B cell (primary cell): ENCODE results near the gene TRERF1. TPM values are rescaled to one million over a fixed set of nuclear protein-coding genes. Genes with fewer than 3 reads are reported as not detected.

ENCODE experiments used
- ATAC-seq: fragments of 200-7000 bp; cut with Tn5 transposase; one replicate; pipeline ENCODE4 v1.10.0; 2021; ENCODE audit warnings: low read depth, mild to moderate bottlenecking, moderate number of reproducible peaks, moderate library complexity
- CTCF ChIA-PET: fragments of 350-600 bp; sonication (Branson Sonifier 250); formaldehyde crosslinking; loops from one replicate; lab custom pipeline; 2021; ENCODE audit warnings: antibody characterized with exemption, inconsistent platforms; lab: Charles Lee
- POLR2A ChIA-PET: fragments of 350-600 bp; sonication (Branson Sonifier 250); formaldehyde crosslinking; loops from one replicate; lab custom pipeline; 2021; ENCODE audit warnings: antibody characterized with exemption; lab: Charles Lee
- DNase-seq: peaks from one replicate; pipeline ENCODE4 v3.0.0; 2013
- H2AFZ ChIP-seq: 2 replicates; pipeline ENCODE4 v1.6.1; 2012; ENCODE audit warnings: mild to moderate bottlenecking, low read depth, low read length; ENCODE audit not compliant: insufficient read depth, poor library complexity, severe bottlenecking
- H3K27ac ChIP-seq, 2 donors: 1 replicate in 1 of 2; 2 replicates in 1 of 2; pipeline ENCODE4 v1.5.1; 2012 to 2013; ENCODE audit warnings: low read length in 2 of 2, mild to moderate bottlenecking in 2 of 2, moderate library complexity in 1 of 2
- H3K27me3 ChIP-seq, 4 experiments: fragments of 200-600 bp in 1 of 4; sonication (generic) in 1 of 4; replicated peaks in 1 of 4; 1 replicate in 2 of 4; 2 replicates in 2 of 4; pipeline versions ENCODE4 v1.6.1 to v1.7.0; 2013 to 2016; ENCODE audit warnings: low read length in 3 of 4, mild to moderate bottlenecking in 2 of 4, mixed read lengths in 1 of 4, moderate library complexity in 1 of 4; ENCODE audit not compliant: insufficient read depth in 4 of 4, control insufficient read depth in 3 of 4; ENCODE audit errors: control extremely low read depth in 1 of 4
- H3K36me3 ChIP-seq, 2 experiments: replicated peaks in 1 of 2; 1 replicate in 1 of 2; 2 replicates in 1 of 2; pipeline versions ENCODE4 v1.6.1 to v1.7.1; 2013; ENCODE audit warnings: low read length in 1 of 2; ENCODE audit not compliant: insufficient read depth in 2 of 2, control insufficient read depth in 1 of 2; ENCODE audit errors: control extremely low read depth in 1 of 2, extremely low read depth in 1 of 2
- H3K4me1 ChIP-seq, 2 donors: fragments of 200-600 bp in 1 of 2; sonication (generic) in 1 of 2; 1 replicate in 1 of 2; 2 replicates in 1 of 2; pipeline versions ENCODE4 v1.5.1 to v1.6.1; 2013 to 2017; ENCODE audit warnings: low read length in 2 of 2; ENCODE audit not compliant: control insufficient read depth in 2 of 2, insufficient read depth in 2 of 2
- H3K4me2 ChIP-seq: replicated peaks from 2 replicates; pipeline ENCODE3; 2012; ENCODE audit warnings: mild to moderate bottlenecking, low read depth, low read length; ENCODE audit not compliant: poor library complexity, severe bottlenecking
- H3K4me3 ChIP-seq, 5 experiments: fragments of 200-600 bp in 1 of 5; sonication (generic) in 1 of 5; 1 replicate in 3 of 5; 2 replicates in 2 of 5; pipeline versions ENCODE4 v1.5.1 to v1.7.0; 2011 to 2016; ENCODE audit warnings: low read length in 4 of 5, mild to moderate bottlenecking in 4 of 5, low read depth in 2 of 5, control low read depth in 1 of 5, moderate library complexity in 1 of 5; ENCODE audit not compliant: insufficient read depth in 1 of 5; ENCODE audit errors: control extremely low read depth in 1 of 5, extremely low read depth in 1 of 5
- H3K79me2 ChIP-seq: fragments of 200-600 bp; sonication (generic); one replicate; pipeline ENCODE4 v1.6.0; 2016; ENCODE audit warnings: low read length; ENCODE audit not compliant: control insufficient read depth, insufficient read depth
- H3K9ac ChIP-seq: fragments of 200-600 bp; sonication (generic); 2 replicates; pipeline ENCODE4 v1.6.1; 2017; ENCODE audit warnings: mild to moderate bottlenecking, low read length, moderate library complexity
- H3K9me3 ChIP-seq, 3 donors: one replicate each; pipeline versions ENCODE4 v1.6.1 to v1.7.1; 2013; ENCODE audit warnings: low read length in 2 of 3; ENCODE audit not compliant: control insufficient read depth in 2 of 3, insufficient read depth in 1 of 3; ENCODE audit errors: control extremely low read depth in 1 of 3
- H4K20me1 ChIP-seq: 2 replicates; pipeline ENCODE4 v1.6.0; 2012; ENCODE audit warnings: mild to moderate bottlenecking, low read length; ENCODE audit not compliant: insufficient read depth, control insufficient read depth, poor library complexity, severe bottlenecking
- H3K27ac Mint-ChIP-seq: one replicate; pipeline ENCODE4 v1.8.0; 2021; ENCODE audit warnings: mixed read lengths
- H3K27me3 Mint-ChIP-seq: one replicate; pipeline ENCODE4 v1.8.0; 2021; ENCODE audit warnings: mixed read lengths
- H3K4me1 Mint-ChIP-seq: one replicate; pipeline ENCODE4 v1.8.0; 2021; ENCODE audit warnings: mixed read lengths
- H3K4me3 Mint-ChIP-seq: one replicate; pipeline ENCODE4 v1.8.0; 2021; ENCODE audit warnings: mixed read lengths
- H3K9me3 Mint-ChIP-seq: one replicate; pipeline ENCODE4 v1.8.0; 2022; ENCODE audit warnings: mixed read lengths; ENCODE audit not compliant: insufficient read depth
- CTCF ChIP-seq: fragments of 200-600 bp; IDR thresholded peaks from one replicate; pipeline ENCODE4 v1.8.0; 2022; ENCODE audit warnings: antibody characterized with exemption, mild to moderate bottlenecking
- EZH2 ChIP-seq: IDR thresholded peaks from 2 replicates; pipeline ENCODE4 v1.6.1; 2012; ENCODE audit warnings: borderline replicate concordance, low read depth, mild to moderate bottlenecking, moderate library complexity, low read length; ENCODE audit not compliant: insufficient read depth, poor library complexity, severe bottlenecking
- WGBS: methylation state at CpG from one replicate; pipeline ENCODE4 v1.1.5; 2013; ENCODE audit warnings: missing lambda C conversion rate; ENCODE audit not compliant: insufficient coverage; 5-methylcytosine and 5-hydroxymethylcytosine counted together
- intact Hi-C: fragments of 100-400 bp; cut with micrococcal nuclease; formaldehyde crosslinking; loops from one replicate; pipeline ENCODE4 v1.10.0; 2022
- polyA plus RNA-seq: library from polyadenylated mRNA; depleted of rRNA; stranded (reverse); fragments of >200 nt; gene quantifications from 2 replicates; pipeline ENCODE4 v1.2.3, GENCODE V29; 2012
- total RNA-seq, 2 donors: library from RNA; stranded (reverse); fragments of 120-200 nt in 1 of 2; gene quantifications; 1 replicate in 1 of 2; 2 replicates in 1 of 2; pipeline versions ENCODE4 v1.2.3 to v1.2.4, GENCODE V29; 2013 to 2022

The TRERF1 gene
- total and polyA plus RNA-seq, 2 donors (not counting 1 experiment from before 2014, with no cell fraction given) = 3.5 to 6.7 TPM

- Mint-ChIP-seq H3K9me3 (no peaks in the 10 kb centered on the region), H3K4me3 (no peak overlapping the region), H3K4me1 (peaks cover 2% of the 10 kb centered on the region), H3K27ac (no peak overlapping the region), H3K27me3 (no peaks in the 10 kb centered on the region)
- H3K27ac ChIP-seq = no peak overlapping the region
- H3K9me3 ChIP-seq = no peaks in the 10 kb centered on the region
- no peak overlapping the region for H3K4me3 ChIP-seq
- no peaks in the 10 kb centered on the region for H3K4me1 ChIP-seq
- ChIA-PET CTCF (no interaction called here), POLR2A (no interaction called here)
- H2AFZ ChIP-seq = no peak overlapping the region
- no peak overlapping the region for H3K4me2 ChIP-seq
- no peak overlapping the region for H3K9ac ChIP-seq
- DNase-seq (no peak), ATAC-seq (no peak)
- no peaks in the 10 kb centered on the region for H3K79me2 ChIP-seq
- TF ChIP-seq CTCF = no peak
- TF ChIP-seq EZH2 = no peak
- intact Hi-C loops = no loop called here
- H4K20me1 ChIP-seq = no peaks in the 10 kb centered on the region
- WGBS = 92% methylated on average over 2 of the region's 8 CpGs
- H3K36me3 ChIP-seq = no peaks in the 10 kb centered on the region
- no peaks in the 10 kb centered on the region for H3K27me3 ChIP-seq
Observed at GRCh38 chr6:42400061-42400760, 51.5 kb downstream of the TRERF1 start.

GRCh38 chr6:42396720-42397119 lies 55.0 kb downstream of the TRERF1 start:
- Histone ChIP-seq H3K9me3 (no peaks in the 10 kb centered on the region), H2AFZ (no peak overlapping the region), H3K36me3 (no peaks in the 10 kb centered on the region), H3K27me3 (no peaks in the 10 kb centered on the region), H3K79me2 (no peaks in the 10 kb centered on the region), H3K9ac (no peak overlapping the region), H3K4me1 (peaks cover 0 to 3% of the 10 kb centered on the region in 2 donors), H3K4me2 (no peak overlapping the region), H4K20me1 (no peaks in the 10 kb centered on the region), H3K4me3 (no peak overlapping the region), H3K27ac (no peak overlapping the region)
- DNase-seq = no peak
- intact Hi-C loops = loop anchor here (10.0 kb wide), 1 partner anchor 58 kb away; the partner anchor contains the start of gene TRERF1
- TF ChIP-seq EZH2 (no peak), CTCF (no peak)
- CTCF ChIA-PET = no interaction called here
- no peak overlapping the region for H3K27ac Mint-ChIP-seq
- POLR2A ChIA-PET = no interaction called here
- no peak overlapping the region for H3K4me3 Mint-ChIP-seq
- H3K4me1 Mint-ChIP-seq = peaks cover 9% of the 10 kb centered on the region
- ATAC-seq = no peak
- no peaks in the 10 kb centered on the region for H3K27me3 Mint-ChIP-seq
- WGBS = 96% methylated on average over 3 of the region's 3 CpGs
- H3K9me3 Mint-ChIP-seq = no peaks in the 10 kb centered on the region
